ENCODE measurements around the gene SESN3.

SESN3 gene

DNA sequence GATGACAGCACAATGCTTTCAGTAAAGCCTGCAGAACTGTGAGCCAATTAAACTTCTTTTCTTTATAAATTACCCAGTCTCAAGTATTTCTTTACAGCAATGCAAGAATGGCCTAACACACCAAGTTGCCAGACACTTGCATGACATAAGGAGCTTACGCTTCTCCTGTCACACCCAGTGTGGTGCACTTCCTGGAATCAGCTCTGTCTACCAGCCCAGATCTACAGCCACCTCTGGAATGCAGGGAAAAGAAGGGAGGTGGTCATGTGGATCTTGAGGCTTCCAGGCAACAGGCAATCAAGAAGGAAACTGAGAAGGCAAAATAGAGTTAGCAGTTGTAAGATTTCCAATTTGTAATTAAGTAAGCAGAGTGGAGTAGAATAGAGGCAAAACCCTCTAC is 37.4 kb upstream of the SESN3 start:
- TF ChIP-seq, protein P1, sequence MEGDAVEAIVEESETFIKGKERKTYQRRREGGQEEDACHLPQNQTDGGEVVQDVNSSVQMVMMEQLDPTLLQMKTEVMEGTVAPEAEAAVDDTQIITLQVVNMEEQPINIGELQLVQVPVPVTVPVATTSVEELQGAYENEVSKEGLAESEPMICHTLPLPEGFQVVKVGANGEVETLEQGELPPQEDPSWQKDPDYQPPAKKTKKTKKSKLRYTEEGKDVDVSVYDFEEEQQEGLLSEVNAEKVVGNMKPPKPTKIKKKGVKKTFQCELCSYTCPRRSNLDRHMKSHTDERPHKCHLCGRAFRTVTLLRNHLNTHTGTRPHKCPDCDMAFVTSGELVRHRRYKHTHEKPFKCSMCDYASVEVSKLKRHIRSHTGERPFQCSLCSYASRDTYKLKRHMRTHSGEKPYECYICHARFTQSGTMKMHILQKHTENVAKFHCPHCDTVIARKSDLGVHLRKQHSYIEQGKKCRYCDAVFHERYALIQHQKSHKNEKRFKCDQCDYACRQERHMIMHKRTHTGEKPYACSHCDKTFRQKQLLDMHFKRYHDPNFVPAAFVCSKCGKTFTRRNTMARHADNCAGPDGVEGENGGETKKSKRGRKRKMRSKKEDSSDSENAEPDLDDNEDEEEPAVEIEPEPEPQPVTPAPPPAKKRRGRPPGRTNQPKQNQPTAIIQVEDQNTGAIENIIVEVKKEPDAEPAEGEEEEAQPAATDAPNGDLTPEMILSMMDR (IDR thresholded peaks at IDR 0.05; ENCODE audit: low read length, missing control alignments) = no peak
- H3K4me3 ChIP-seq (replicated peaks; ENCODE audit: low read depth, low read length) = no peak overlapping the region
- DNase-seq (ENCODE audit: low read depth) = no peak

DNA sequence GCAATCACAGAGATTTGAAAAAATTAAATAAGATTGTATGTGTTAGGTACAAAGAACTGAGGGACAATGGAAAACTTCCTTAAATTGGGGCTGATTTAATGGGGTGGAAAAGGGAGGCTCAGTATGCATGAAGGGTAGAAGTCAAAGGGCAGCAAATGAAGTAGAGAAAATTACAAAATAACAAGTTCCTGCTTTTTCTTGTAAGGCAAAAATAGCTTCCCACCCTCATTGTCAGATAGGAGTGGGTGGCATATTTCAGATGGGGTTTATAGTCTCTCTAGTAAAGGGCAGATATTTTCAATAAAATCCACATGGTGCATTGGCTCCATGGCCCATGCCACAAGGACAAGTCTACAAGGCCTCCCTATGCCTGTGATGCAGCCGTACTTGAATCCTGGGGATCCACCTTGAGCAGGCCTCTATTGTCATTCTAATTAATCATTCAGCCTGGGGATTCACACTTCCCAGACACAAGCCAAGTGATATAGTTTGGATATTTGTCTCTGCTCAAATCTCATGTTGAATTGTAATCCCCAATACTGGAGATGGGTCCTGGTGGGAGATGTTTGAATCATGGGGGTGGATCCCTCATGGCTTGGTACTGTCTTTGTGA is 36.7 kb upstream of the SESN3 start:
- TF ChIP-seq, protein P1 (IDR thresholded peaks at IDR 0.05; ENCODE audit: low read length, missing control alignments) = no peak
- no peak for DNase-seq (ENCODE audit: low read depth)
- no peak overlapping the region for H3K4me3 ChIP-seq (replicated peaks; ENCODE audit: low read depth, low read length)

DNA sequence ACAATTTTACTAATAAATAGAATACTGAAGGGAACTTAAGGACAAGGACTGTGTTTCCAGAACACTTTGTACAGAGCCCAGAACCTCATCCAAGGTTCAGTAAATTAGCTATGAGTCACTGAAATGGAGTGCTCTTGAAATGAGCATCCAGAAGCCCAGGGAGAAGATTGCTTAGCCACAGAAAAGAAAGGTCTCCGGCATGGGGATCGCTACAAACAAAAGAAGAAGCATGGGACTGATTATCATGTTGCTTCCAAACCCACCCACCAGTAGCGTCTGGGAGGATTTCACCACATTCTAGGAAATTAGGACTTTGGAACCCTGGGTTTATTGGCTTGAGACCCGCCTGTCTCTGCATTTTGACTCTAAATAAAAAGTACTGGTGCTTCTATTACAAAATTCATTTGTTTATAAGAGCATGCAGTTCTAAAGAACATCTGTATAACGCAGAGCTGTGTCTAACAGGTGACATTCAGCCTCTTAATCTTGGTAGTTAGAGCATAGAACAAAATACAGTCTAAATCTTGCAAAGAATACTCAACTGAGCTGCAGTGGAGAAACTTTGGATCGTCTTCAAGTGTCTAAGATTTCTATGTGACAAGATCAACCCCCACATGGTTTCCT is 35.9 kb upstream of the SESN3 start:
- TF ChIP-seq, protein P1 (IDR thresholded peaks at IDR 0.05; ENCODE audit: low read length, missing control alignments) = no peak
- no peak for DNase-seq (ENCODE audit: low read depth)
- no peak overlapping the region for H3K4me3 ChIP-seq (replicated peaks; ENCODE audit: low read depth, low read length)

DNA sequence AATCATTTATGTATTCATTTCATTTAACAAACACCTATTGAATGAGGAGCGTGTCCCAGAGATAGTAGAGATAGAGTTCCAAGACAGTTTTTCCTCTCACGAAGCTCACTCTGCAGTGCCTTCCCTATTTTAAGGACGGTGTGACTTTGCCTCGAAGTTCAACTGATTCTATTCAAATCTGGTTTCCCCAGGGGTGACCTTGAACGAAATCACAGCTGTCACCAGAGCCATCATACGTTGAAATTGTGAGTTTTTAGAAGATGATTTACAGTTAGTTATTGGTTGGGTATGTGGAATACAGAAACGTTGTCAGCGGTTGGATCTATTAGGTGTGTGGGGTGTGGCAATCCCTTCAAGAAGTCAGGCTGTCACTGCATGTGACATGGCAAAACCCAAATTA is 33.9 kb upstream of the SESN3 start:
- no peak for DNase-seq (ENCODE audit: low read depth)
- no peak overlapping the region for H3K4me3 ChIP-seq (replicated peaks; ENCODE audit: low read depth, low read length)
- TF ChIP-seq, protein P1 (IDR thresholded peaks at IDR 0.05; ENCODE audit: low read length, missing control alignments) = no peak

DNA sequence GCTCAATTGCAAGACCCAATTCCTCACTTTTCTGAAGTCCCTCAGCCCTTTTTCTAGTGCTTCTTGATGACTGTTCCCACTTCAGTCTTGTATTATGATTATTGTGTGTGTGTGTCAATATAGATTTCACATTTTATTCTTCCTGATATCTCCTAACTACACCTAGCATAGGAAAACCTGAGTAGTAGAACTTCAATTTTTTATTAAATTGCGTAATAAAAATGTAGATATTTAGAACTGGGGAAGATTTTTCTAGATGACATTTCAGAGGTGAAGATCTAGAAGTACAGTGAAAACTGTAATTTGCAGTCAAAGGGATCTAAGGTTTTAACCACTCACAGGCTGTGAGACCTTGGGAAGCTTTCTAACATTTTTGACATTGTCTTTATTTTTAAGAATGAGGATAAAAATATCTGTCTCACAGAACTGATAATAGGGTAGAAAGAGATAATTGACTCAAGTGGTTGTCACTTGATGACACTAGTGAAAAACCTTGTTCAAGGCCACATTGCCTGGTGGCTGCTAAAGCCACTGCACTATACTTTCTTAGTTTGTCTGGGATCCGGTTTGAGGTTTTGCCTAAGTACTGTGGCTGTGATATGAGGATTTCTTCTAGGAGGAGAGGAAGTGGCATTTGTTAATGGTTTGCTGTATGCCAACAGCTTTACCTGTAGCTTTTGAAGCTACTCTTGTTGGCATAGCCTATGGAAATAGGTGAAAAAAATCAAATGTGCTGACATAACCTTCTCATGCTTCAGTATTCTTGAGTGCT is 32.2 kb upstream of the SESN3 start:
- TF ChIP-seq, protein P1 (IDR thresholded peaks at IDR 0.05; ENCODE audit: low read length, missing control alignments) = no peak
- no peak for DNase-seq (ENCODE audit: low read depth)
- no peak overlapping the region for H3K4me3 ChIP-seq (replicated peaks; ENCODE audit: low read depth, low read length)

DNA sequence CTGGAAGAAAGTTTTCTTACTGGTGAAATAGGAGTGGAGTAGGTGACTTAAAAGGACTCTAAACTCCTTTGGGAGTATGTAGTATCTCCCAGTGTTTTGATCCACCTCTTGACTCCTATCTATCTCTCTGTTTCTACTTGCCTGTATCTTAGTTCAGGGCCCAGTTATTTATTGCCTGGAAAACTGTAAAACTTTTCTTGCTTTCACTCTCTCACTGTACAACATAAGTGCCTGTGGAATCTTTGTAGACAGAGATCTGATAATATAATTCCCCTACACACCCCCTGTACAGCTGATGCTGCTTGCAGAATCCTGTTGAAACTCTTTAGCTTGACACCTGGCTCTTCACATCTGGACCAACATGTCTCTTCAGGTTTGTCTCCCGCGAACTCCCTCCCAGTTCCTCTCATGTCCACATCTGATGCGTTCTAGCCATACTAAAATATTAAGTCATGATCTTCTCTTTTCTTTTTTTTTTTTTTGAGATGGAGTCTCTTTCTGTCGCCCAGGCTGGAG is 26.5 kb upstream of the SESN3 start:
- no peak for DNase-seq (ENCODE audit: low read depth)
- TF ChIP-seq, protein P1 (IDR thresholded peaks at IDR 0.05; ENCODE audit: low read length, missing control alignments) = no peak
- no peak overlapping the region for H3K4me3 ChIP-seq (replicated peaks; ENCODE audit: low read depth, low read length)
